AG09319 (cell line): ENCODE data around the gene GCA.

Experiments used
- DNase-seq: peaks from one replicate; pipeline ENCODE4 v3.0.0-alpha.2; 2010; ENCODE audit warnings: low read depth; ENCODE audit errors: extremely low read depth
- CTCF ChIP-seq: IDR thresholded peaks from 2 replicates; pipeline ENCODE4 v1.5.1; 2011; ENCODE audit warnings: low read depth, mild to moderate bottlenecking, inconsistent platforms, low read length, moderate library complexity

The GCA gene

GRCh38 chr2:162328424-162329157 lies 15.3 kb upstream of the GCA start:
- no peak for DNase-seq
- TF ChIP-seq CTCF = no peak

GRCh38 chr2:162330881-162331280 lies 13.1 kb upstream of the GCA start:
- no peak for DNase-seq
- no peak for TF ChIP-seq CTCF

- DNase-seq = no peak
- TF ChIP-seq CTCF = peak; percentile 42
Observed at GRCh38 chr2:162333968-162334367, 10.0 kb upstream of the GCA start.

- no peak for TF ChIP-seq CTCF
- DNase-seq = no peak
Observed at GRCh38 chr2:162337868-162338267, 6.1 kb upstream of the GCA start.

GRCh38 chr2:162340822-162341221 lies 3.1 kb upstream of the GCA start:
- no peak for TF ChIP-seq CTCF
- DNase-seq = no peak

- TF ChIP-seq CTCF = no peak
- no peak for DNase-seq
Observed at GRCh38 chr2:162342321-162342720, 1.6 kb upstream of the GCA start.

GRCh38 chr2:162342841-162343240 lies 1.1 kb upstream of the GCA start:
- TF ChIP-seq CTCF = no peak
- no peak for DNase-seq
